Forelimb muscle (tissue), 1 donor: Measurements from ENCODE around the gene SLC44A2. TPM values are rescaled to one million over a fixed set of nuclear protein-coding genes. Genes with fewer than 3 reads are reported as not detected.
"Not testable (repeated sequence)": the region's sequence is repeated elsewhere in the genome, so short reads cannot be mapped to it uniquely, and the experiment has no call there.

ENCODE experiments used
- DNase-seq: peaks from one replicate; pipeline ENCODE4 v3.0.0-alpha.2; 2013; ENCODE audit warnings: low read depth
- polyA plus RNA-seq: library from polyadenylated mRNA; unstranded; fragments of 120-200 nt; gene quantifications from one replicate; pipeline ENCODE4 v1.2.1, GENCODE V29; 2013; ENCODE audit not compliant: insufficient read length

SLC44A2 gene
- polyA plus RNA-seq, 1 donor, result 132 TPM

GRCh38 chr19:10651851-10652250 lies 26.5 kb downstream of the SLC44A2 start:
- no peak for DNase-seq

DNA sequence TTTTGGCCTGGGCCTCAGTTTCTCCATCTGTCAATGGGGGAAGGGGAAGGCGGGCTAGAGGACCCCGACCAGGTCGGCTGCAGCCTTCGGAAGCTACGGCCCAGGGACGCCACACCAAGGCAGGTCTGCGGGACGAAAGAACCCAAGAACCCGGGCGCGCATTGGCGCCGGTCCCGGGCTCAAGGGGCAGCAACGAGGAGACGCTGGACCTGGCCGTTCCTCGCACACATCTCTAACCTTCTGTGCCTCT lies 28.1 kb downstream of the SLC44A2 start:
- no peak for DNase-seq

DNA sequence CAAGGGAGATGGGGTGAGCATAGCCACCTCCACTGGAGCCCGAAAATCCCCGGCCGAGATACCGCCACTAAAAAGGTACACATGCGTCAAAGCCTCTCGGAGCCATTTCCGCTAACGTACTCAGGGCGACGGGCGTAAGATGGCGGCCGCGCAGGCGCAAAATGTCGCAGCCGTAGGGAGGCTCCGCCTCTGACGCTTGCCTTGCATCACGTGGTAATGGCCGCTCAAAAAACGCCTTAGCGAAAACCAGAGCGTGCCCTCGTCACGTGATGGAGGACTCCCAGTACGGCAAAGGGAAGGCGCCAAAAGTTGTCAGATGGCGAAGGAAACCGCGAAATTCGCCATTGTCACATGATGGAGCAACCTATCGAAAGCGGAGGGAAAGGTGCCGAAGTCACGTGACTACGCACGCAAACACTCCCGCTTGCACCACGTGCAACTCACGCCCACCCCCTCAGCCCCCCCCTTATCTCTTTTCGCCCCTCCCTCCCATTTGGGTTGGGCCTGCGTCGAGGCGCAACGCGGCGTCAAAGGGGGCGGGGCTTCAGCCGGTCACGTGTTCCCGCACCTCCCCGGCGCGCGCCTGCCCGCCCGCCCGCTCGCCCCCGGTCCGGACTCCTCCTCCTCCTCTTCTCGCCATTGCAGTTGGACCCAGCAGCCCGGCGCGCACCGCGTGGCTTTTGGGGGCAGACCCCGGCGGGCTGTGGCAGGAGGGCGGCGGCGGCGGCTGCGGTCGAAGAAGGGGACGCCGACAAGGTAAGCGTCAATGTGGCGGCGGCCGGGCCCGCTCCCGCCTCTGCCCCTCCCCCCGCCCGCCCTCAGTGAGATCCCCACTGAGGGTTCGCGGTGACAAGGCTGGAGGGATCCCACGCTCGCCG lies 28.6 kb downstream of the SLC44A2 start, which contains the start of gene ILF3:
Gene ILF3, plus strand, starts transcription at position 615 of the 878 bp plus-strand sequence. CDS start 16,260 bp downstream, outside the sequence.
- peak; percentile 100 for DNase-seq

DNA sequence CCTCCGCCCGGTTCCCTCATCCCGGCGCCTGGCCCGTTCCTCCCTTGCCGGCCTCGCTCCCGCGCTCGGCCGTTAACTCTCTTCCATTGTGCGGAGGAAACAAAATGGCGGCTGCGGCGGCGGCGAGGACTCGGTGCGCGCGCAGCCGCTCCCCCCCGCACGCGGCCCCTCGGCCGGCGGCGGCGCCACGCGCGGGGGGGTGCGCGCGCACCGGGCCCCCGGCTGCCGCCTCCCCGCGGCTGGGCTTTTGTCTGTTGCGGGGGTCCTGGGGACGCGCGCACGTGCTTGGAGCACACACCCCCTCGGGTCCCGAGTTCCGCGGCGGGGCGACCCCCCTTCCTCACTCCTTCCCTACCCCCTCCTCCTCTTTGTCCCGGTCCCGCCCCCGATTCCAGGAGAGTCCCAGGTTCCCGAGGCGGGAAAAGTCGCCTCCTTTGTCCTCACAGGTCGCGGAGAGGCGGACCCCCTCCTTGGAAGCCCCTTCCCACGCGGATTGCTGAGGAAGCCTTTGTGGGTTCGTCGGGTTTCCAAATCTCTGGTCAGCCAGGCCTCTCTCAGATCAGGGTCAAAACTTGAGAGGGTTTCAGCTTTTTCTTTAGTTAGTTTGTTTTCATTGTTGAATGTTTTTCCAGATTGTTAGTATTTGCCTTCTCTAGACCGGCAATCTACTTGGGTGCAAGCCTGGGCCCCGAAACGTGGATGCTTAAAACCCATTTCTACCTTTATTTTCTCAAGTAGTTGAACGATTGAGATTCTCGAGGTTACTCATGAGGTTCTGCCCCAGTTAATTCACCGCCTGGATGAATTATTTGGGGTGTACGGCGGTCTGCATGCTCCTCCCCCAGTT lies 29.5 kb downstream of the SLC44A2 start:
- no peak for DNase-seq

DNA sequence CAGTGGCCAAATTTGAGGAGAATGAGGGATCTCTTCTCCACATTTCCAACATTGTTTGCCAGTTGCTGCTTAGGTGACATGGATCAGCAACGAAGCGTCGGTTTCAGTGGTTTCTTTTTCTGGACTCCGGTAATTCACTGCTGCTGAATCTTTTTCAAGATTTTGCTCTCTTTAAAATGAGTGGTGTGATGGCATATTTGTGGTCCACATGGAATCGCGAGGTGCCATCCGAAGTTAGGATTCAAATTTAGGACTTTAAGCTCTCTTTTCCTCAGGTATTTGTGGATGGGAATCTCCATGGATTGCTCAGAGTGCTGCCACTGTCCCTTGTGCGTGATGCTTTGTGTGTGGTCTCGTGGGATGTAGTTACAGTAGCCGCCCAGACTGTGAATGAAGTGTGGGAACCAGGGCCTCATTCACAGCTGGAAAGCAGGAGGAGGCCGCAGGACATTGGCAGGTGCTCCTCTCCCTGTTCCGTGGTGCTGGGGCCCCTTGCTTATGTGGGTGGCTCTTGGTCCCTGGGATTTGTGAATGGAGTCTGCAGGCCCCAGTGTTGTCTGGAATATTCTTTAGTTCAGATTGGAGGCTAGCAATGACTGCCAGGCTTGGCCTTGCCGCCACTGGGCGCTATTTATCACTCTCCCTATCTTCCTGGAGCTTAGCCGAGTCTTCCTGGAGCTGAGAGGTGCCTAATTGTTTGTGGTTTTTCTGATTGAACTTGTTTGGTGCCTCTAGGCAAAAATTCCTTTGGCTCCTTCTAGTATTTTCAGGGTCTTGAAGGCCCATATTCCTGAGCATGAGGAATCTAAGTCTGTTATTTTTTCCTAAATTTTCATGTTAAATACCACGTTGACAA lies 30.3 kb downstream of the SLC44A2 start:
- DNase-seq, result no peak

- DNase-seq, result no peak
These were observed 35.0 kb downstream of the SLC44A2 start for GRCh38 chr19:10660346-10660745.

- DNase-seq, result no peak
These were observed 36.6 kb downstream of the SLC44A2 start for GRCh38 chr19:10661946-10662345.

DNA sequence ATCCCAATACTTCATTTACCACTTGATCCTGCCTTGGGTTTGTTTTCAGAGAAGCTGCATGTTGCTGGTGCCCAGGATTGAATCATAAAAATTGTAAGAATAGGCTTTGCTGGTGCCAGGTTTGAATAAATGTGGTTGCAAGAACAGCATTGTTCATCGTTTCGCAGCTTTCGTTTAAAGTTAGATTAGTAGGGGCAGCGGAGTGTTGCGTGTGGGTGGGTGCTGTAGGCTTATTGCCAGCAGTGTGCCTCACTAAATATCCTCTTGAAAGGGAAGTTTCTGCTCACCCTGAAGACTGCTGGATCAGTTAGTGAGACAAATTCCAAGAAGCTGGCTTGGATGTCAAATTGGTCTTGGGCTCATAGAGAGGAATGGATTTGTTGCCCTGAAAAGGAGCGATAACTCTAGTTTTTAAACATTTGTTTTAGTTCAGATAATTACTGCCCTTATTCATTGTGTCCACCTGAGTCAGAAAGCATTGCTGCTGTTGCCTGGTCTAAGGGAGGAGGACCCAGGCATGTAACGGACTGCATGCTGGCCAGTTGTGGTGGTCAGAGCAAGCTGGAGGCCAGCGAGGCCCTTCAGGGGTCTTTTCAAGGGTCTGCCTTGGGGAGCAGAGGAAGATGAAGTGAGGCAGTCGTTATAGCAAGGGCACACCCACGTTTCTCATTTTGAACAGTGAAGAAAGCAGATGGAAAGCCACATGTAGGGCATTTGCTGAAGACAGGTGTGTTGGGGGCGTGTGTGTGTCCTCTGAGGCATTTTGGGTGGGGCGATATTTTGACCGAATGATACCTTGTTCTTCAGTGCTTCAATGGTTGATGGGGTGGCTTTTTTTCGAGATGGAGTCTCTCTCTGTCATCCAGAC lies 37.3 kb downstream of the SLC44A2 start:
- DNase-seq, result no peak

GRCh38 chr19:10663252-10663563 lies 37.9 kb downstream of the SLC44A2 start:
- not testable (repeated sequence) for DNase-seq

- no peak for DNase-seq
These were observed 42.5 kb downstream of the SLC44A2 start for GRCh38 chr19:10667867-10668266.

- DNase-seq, result no peak
These were observed 43.9 kb downstream of the SLC44A2 start for GRCh38 chr19:10669246-10669645.

GRCh38 chr19:10670182-10670581 lies 44.8 kb downstream of the SLC44A2 start:
- DNase-seq, result no peak

DNA sequence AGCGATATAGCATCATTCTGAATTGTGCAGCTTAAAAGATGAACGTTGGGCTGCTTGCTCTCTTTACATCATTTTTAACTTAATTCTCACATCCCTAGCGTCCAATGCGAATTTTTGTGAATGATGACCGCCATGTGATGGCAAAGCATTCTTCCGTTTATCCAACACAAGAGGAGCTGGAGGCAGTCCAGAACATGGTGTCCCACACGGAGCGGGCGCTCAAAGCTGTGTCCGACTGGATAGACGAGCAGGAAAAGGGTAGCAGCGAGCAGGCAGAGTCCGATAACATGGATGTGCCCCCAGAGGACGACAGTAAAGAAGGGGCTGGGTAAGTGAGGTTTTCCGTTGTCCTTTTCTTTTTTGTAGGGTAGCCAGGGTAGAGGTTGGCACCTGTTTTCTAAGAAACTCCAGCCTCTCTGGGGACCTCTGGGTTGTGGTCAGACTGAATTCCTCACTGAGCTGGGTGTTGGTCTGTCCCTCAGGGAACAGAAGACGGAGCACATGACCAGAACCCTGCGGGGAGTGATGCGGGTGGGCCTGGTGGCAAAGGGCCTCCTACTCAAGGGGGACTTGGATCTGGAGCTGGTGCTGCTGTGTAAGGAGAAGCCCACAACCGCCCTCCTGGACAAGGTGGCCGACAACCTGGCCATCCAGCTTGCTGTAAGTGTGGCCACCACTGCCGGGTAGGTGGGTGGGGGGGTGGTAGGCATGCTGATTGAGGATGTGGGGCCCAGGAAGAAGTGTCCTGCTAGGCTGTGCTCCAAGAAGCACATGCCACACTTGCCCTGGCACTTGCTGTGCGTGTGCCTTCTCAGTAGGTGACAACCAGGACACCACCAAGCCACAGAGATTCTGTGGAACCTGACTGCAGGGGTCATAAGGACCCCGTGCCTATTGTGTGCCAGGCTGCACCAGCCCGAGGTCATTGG lies 45.8 kb downstream of the SLC44A2 start:
- DNase-seq, result no peak

DNA sequence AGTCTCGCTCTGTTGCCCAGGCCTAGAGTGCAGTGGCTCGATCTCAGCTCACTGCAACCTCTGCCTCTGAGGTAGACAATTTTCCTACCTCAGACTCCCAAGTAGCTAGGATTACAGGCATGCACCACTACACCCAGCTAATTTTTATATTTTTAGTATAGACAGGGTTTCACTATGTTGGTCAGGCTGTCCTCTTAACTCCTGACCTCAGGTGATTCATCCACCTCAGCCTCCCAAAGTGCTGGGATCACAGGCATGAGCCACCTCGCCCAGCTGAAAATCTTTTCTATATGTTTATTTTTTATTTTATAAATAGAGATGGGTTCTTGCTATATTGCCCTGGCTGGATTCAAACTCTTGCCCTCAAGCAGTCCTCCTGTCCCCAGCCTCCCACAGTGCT lies 46.6 kb downstream of the SLC44A2 start:
- DNase-seq, result not testable (repeated sequence)

GRCh38 chr19:10675214-10675613 lies 49.9 kb downstream of the SLC44A2 start:
- DNase-seq, result not testable (repeated sequence)

- no peak for DNase-seq
These were observed 52.4 kb downstream of the SLC44A2 start for GRCh38 chr19:10677751-10678150.

GRCh38 chr19:10678813-10679212 lies 53.5 kb downstream of the SLC44A2 start:
- no peak for DNase-seq

- DNase-seq, result no peak
These were observed 54.4 kb downstream of the SLC44A2 start for GRCh38 chr19:10679743-10680142.

DNA sequence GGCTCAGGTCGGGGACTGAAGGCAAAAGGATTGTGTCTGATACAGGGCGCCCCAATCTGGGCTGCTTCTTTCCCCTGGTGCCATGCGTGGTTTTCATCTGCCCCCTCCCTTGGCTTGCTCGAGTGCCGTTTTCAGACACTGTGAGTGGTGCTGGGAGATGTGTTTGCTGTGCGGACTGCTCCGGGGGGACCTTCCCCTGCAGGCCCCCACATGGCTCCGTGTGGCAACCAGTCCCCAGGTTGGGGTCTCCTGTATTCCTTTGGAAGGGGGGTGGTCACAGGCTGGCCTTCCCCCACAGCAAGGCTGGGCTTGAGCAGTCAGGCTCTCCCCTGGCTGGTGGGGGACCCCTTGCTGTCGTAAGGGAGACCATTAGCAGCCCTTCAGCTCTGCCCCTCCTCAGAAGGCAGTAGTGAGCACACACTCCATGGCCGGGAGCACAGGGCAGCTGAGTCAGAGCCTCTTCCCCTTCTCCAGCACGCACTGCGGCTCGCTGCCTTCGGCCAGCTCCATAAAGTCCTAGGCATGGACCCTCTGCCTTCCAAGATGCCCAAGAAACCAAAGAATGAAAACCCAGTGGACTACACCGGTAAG lies 55.3 kb downstream of the SLC44A2 start:
- DNase-seq, result no peak

DNA sequence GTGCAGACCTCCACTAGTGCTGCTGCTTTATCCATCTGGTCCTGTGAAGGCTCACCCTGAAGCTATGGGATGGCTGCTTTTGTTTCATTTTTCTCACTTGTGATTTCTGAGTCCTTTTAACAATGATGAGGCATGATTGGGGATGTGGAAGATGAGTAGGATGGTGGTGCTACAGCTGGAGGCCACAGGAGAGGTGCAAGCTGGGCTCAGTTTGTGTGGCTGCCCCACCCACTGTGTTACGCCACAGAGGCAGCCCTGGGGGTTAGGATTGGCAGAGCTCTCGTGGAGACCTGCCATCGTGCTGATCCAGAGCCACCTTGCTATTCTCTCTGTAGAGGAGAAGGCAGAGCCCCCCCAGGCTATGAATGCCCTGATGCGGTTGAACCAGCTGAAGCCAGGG lies 56.3 kb downstream of the SLC44A2 start:
- no peak for DNase-seq
